Kidney (tissue), 14 donors: ENCODE results near the gene BMF. TPM values are rescaled to one million over a fixed set of nuclear protein-coding genes. Genes with fewer than 3 reads are reported as not detected.

Experiments used
- DNase-seq, 5 donors: peaks; one replicate each; pipeline ENCODE4 v3.0.0-alpha.2; 2013 to 2020
- FAIRE-seq: peaks from 2 replicates; lab custom pipeline; 2012; peaks lifted over from hg19 to GRCh38; lab: Jason Lieb, UNC
- H3K27ac ChIP-seq, 2 donors: one replicate each; pipeline ENCODE4 v1.7.0; 2013; ENCODE audit warnings: low read depth in 2 of 2, low read length in 2 of 2, inconsistent platforms in 1 of 2
- H3K27me3 ChIP-seq: one replicate; pipeline ENCODE4 v1.7.1; 2013; ENCODE audit warnings: low read length, inconsistent platforms; ENCODE audit not compliant: control insufficient read depth, insufficient read depth
- H3K36me3 ChIP-seq, 3 donors: one replicate each; pipeline versions ENCODE4 v1.7.0 to v1.7.1; 2013; ENCODE audit warnings: low read length in 3 of 3, control low read depth in 1 of 3, inconsistent platforms in 1 of 3; ENCODE audit not compliant: insufficient read depth in 3 of 3, control insufficient read depth in 2 of 3
- H3K4me1 ChIP-seq, 3 donors: one replicate each; pipeline versions ENCODE4 v1.7.0 to v1.7.1; 2013; ENCODE audit warnings: low read length in 3 of 3, inconsistent platforms in 1 of 3, low read depth in 1 of 3; ENCODE audit not compliant: control insufficient read depth in 2 of 3, insufficient read depth in 2 of 3
- H3K4me3 ChIP-seq, 3 donors: one replicate each; pipeline versions ENCODE4 v1.7.0 to v1.8.1; 2013; ENCODE audit warnings: low read length in 3 of 3, control low read depth in 1 of 3, inconsistent platforms in 1 of 3
- H3K9ac ChIP-seq, 3 donors: one replicate each; pipeline versions ENCODE4 v1.7.0 to v1.7.1; 2013; ENCODE audit warnings: low read length in 3 of 3, control low read depth in 1 of 3, inconsistent platforms in 1 of 3
- H3K9me3 ChIP-seq, 3 donors: one replicate each; pipeline versions ENCODE4 v1.7.0 to v1.7.1; 2013; ENCODE audit warnings: low read length in 3 of 3, control low read depth in 1 of 3, inconsistent platforms in 1 of 3; ENCODE audit not compliant: control insufficient read depth in 2 of 3, insufficient read depth in 1 of 3
- intact Hi-C: fragments of 100-400 bp; cut with DNase I; formaldehyde crosslinking; loops from one replicate; pipeline ENCODE4 v1.11.1; 2022
- polyA plus RNA-seq: library from polyadenylated mRNA; stranded (reverse); fragments of 350-450 nt; fragmentation: Illumina TruSeq; extraction: RNeasy Lipid Tissue Mini Kit (QIAGEN cat#74804); gene quantifications from one replicate; pipeline ENCODE4 v1.2.3, GENCODE V29; 2014; ENCODE audit warnings: low read depth, low replicate concordance; ENCODE audit not compliant: insufficient read depth
- total RNA-seq: library from RNA; stranded (reverse); fragmentation: NEBNext Ultra II Directional; extraction: Animal tissue kit (Norgen Biotek cat#: 25700); gene quantifications from one replicate; pipeline ENCODE4 v1.2.1, GENCODE V29; 2021
- TF ChIP-seq, protein P1 (sequence below): IDR thresholded peaks from 3 replicates; pipeline ENCODE4 v1.5.1; 2012; ENCODE audit warnings: mild to moderate bottlenecking, moderate library complexity, borderline replicate concordance; ENCODE audit not compliant: insufficient read depth; ENCODE audit errors: extremely low read depth
- donor health status: control.
- donor health status: control.
- donor health status: control.
- donor health status: control.
- donor health status: control.
- donor health status: DM: yes; HTN: yes; CAD: no.
- donor health status: Normal renal cell carcinoma (clear cell type).

Gene BMF
- total and polyA plus RNA-seq, 2 donors from 2014 or later = 3.6 to 19.7 TPM

DNA sequence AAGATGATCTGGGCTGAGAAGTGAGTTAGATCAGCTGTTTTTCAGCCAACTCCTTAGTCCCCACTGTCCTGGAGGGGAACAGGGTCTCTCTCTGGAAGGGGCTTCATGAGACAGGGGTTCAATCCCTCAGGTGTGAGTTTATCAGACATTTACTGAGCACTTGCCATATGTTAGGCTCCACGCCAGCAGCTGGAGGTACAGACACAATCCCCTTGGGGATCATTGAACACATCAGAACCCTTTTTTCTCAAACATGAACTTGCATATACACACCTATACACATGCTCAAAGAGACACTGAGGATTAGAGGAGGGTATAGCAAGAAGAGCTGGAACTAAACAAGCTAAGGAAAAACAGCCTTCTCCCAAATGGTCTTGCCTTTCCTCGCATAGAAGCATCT, 5.5 kb upstream of the BMF start:
- DNase-seq = no peak
- H3K27me3 ChIP-seq = no peaks in the 10 kb centered on the region
- intact Hi-C loops = loop anchor here (10.0 kb wide), 1 partner anchor 69 kb away; no protein-coding TSS in a partner anchor
- H3K9ac ChIP-seq = no peak overlapping the region
- H3K36me3 ChIP-seq = no peaks in the 10 kb centered on the region
- no peak overlapping the region for H3K4me3 ChIP-seq
- no peak for FAIRE-seq
- peaks cover 0 to 2% (median 0%) of the 10 kb centered on the region in 3 donors for H3K4me1 ChIP-seq
- no peak overlapping the region for H3K27ac ChIP-seq
- TF ChIP-seq, protein P1, sequence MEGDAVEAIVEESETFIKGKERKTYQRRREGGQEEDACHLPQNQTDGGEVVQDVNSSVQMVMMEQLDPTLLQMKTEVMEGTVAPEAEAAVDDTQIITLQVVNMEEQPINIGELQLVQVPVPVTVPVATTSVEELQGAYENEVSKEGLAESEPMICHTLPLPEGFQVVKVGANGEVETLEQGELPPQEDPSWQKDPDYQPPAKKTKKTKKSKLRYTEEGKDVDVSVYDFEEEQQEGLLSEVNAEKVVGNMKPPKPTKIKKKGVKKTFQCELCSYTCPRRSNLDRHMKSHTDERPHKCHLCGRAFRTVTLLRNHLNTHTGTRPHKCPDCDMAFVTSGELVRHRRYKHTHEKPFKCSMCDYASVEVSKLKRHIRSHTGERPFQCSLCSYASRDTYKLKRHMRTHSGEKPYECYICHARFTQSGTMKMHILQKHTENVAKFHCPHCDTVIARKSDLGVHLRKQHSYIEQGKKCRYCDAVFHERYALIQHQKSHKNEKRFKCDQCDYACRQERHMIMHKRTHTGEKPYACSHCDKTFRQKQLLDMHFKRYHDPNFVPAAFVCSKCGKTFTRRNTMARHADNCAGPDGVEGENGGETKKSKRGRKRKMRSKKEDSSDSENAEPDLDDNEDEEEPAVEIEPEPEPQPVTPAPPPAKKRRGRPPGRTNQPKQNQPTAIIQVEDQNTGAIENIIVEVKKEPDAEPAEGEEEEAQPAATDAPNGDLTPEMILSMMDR = no peak
- H3K9me3 ChIP-seq = no peaks in the 10 kb centered on the region

- Histone ChIP-seq H3K4me1 (peaks cover 0 to 7% (median 0%) of the 10 kb centered on the region in 3 donors), H3K36me3 (no peaks in the 10 kb centered on the region), H3K27me3 (no peaks in the 10 kb centered on the region), H3K9ac (no peak overlapping the region), H3K9me3 (no peaks in the 10 kb centered on the region), H3K4me3 (no peak overlapping the region), H3K27ac (no peak overlapping the region)
- TF ChIP-seq, protein P1 = no peak
- intact Hi-C loops = loop anchor here (10.0 kb wide), 1 partner anchor 68 kb away; no protein-coding TSS in a partner anchor
- DNase-seq (no peak), FAIRE-seq (no peak)
Observed at GRCh38 chr15:40112789-40113188, 4.1 kb upstream of the BMF start.

GRCh38 chr15:40111888-40112287, 3.2 kb upstream of the BMF start:
- FAIRE-seq (no peak), DNase-seq (no peak)
- TF ChIP-seq, protein P1 = no peak
- intact Hi-C loops = loop anchor here (10.0 kb wide), 1 partner anchor 67 kb away; no protein-coding TSS in a partner anchor
- Histone ChIP-seq H3K9me3 (no peaks in the 10 kb centered on the region), H3K9ac (no peak overlapping the region), H3K4me3 (no peak overlapping the region), H3K4me1 (peaks cover 0 to 16% (median 0%) of the 10 kb centered on the region in 3 donors), H3K27me3 (no peaks in the 10 kb centered on the region), H3K27ac (no peak overlapping the region), H3K36me3 (no peaks in the 10 kb centered on the region)
